HEK293 (cell line): ENCODE results near the gene RBM20.

ENCODE experiments used
- HOXD13 ChIP-seq: sonication (generic); formaldehyde crosslinking; IDR thresholded peaks from 2 replicates; pipeline ENCODE4 v1.8.0; 2022; ENCODE audit warnings: missing genetic modification reagents, borderline replicate concordance
- INSM2 ChIP-seq: fragments of 450-650 bp; formaldehyde crosslinking; IDR thresholded peaks from 2 replicates; pipeline ENCODE4 v1.5.1; 2016; ENCODE audit warnings: missing biosample characterization, missing genetic modification characterization
- KLF17 ChIP-seq: fragments of 450-650 bp; formaldehyde crosslinking; IDR thresholded peaks from 2 replicates; pipeline ENCODE4 v1.5.1; 2016; ENCODE audit warnings: missing biosample characterization, missing genetic modification characterization
- KLF7 ChIP-seq: fragments of 450-650 bp; formaldehyde crosslinking; IDR thresholded peaks from 2 replicates; pipeline ENCODE4 v1.5.1; 2016; ENCODE audit warnings: missing biosample characterization, missing genetic modification characterization, borderline replicate concordance
- MEIS1 ChIP-seq: sonication (generic); formaldehyde crosslinking; IDR thresholded peaks from 2 replicates; pipeline ENCODE4 v1.8.1; 2022; ENCODE audit warnings: missing genetic modification reagents, mild to moderate bottlenecking, borderline replicate concordance
- SCRT1 ChIP-seq: fragments of 450-650 bp; formaldehyde crosslinking; IDR thresholded peaks from 2 replicates; pipeline ENCODE4 v1.5.1; 2016; ENCODE audit warnings: missing biosample characterization, missing genetic modification characterization, borderline replicate concordance
- ZFP3 ChIP-seq: fragments of 450-650 bp; formaldehyde crosslinking; IDR thresholded peaks from 2 replicates; pipeline ENCODE4 v1.5.1; 2016; ENCODE audit warnings: low read depth, missing biosample characterization, missing genetic modification characterization
- ZNF114 ChIP-seq: fragments of 450-650 bp; formaldehyde crosslinking; IDR thresholded peaks from 2 replicates; pipeline ENCODE4 v1.5.0; 2017; ENCODE audit warnings: missing biosample characterization, missing genetic modification characterization
- ZNF174 ChIP-seq: fragments of 450-650 bp; formaldehyde crosslinking; IDR thresholded peaks from 2 replicates; pipeline ENCODE4 v1.5.0; 2017; ENCODE audit warnings: missing biosample characterization, mild to moderate bottlenecking, missing genetic modification characterization
- ZNF221 ChIP-seq: fragments of 450-650 bp; formaldehyde crosslinking; IDR thresholded peaks from 2 replicates; pipeline ENCODE4 v1.5.1; 2017; ENCODE audit warnings: missing biosample characterization, missing genetic modification characterization, borderline replicate concordance
- ZNF223 ChIP-seq: fragments of 450-650 bp; formaldehyde crosslinking; IDR thresholded peaks from 2 replicates; pipeline ENCODE4 v1.5.1; 2016; ENCODE audit warnings: missing biosample characterization, missing genetic modification characterization
- ZNF26 ChIP-seq: fragments of 450-650 bp; formaldehyde crosslinking; IDR thresholded peaks from 2 replicates; pipeline ENCODE4 v1.5.1; 2016; ENCODE audit warnings: missing biosample characterization, missing genetic modification characterization
- ZNF274 ChIP-seq, 2 experiments: fragments of 200-500 bp in 1 of 2; fragments of 450-650 bp in 1 of 2; sonication (Bioruptor generic) in 1 of 2; formaldehyde crosslinking in 1 of 2; IDR thresholded peaks; 2 replicates each; pipeline versions ENCODE4 v1.5.1 to v1.6.1; 2014 to 2016; ENCODE audit warnings: borderline replicate concordance in 1 of 2, inconsistent platforms in 1 of 2, low read length in 1 of 2, missing biosample characterization in 1 of 2, missing genetic modification characterization in 1 of 2
- ZNF280C ChIP-seq: fragments of 450-650 bp; formaldehyde crosslinking; IDR thresholded peaks from 2 replicates; pipeline ENCODE4 v1.5.1; 2016; ENCODE audit warnings: missing biosample characterization, missing genetic modification characterization
- ZNF335 ChIP-seq: fragments of 450-650 bp; formaldehyde crosslinking; conservative IDR thresholded peaks from 2 replicates; pipeline ENCODE4 v1.5.1; 2016; ENCODE audit warnings: missing biosample characterization, missing genetic modification characterization
- ZNF513 ChIP-seq: fragments of 450-650 bp; IDR thresholded peaks from 2 replicates; pipeline ENCODE4 v1.5.1; 2018; ENCODE audit warnings: missing biosample characterization, missing genetic modification characterization
- ZNF585B ChIP-seq: fragments of 450-650 bp; formaldehyde crosslinking; IDR thresholded peaks from 2 replicates; pipeline ENCODE4 v1.5.1; 2016; ENCODE audit warnings: missing biosample characterization, missing genetic modification characterization
- ZNF645 ChIP-seq: fragments of 450-650 bp; formaldehyde crosslinking; IDR thresholded peaks from 2 replicates; pipeline ENCODE4; 2016; ENCODE audit warnings: missing biosample characterization, missing genetic modification characterization
- ZNF658 ChIP-seq: fragments of 450-650 bp; formaldehyde crosslinking; IDR thresholded peaks from 2 replicates; pipeline ENCODE4; 2016; ENCODE audit warnings: missing biosample characterization, missing genetic modification characterization
- ZNF792 ChIP-seq: fragments of 450-650 bp; formaldehyde crosslinking; IDR thresholded peaks from 2 replicates; pipeline ENCODE4 v1.5.1; 2016; ENCODE audit warnings: missing biosample characterization, missing genetic modification characterization
- TF ChIP-seq, protein P1 (sequence below): fragments of 450-650 bp; formaldehyde crosslinking; IDR thresholded peaks from 2 replicates; pipeline ENCODE4 v1.5.1; 2016; ENCODE audit warnings: missing biosample characterization, missing genetic modification characterization
- TF ChIP-seq, protein P2 (sequence below): sonication (generic); formaldehyde crosslinking; IDR thresholded peaks from 2 replicates; pipeline ENCODE4 v1.8.1; 2022; ENCODE audit warnings: mild to moderate bottlenecking, moderate library complexity, missing genetic modification reagents
- TF ChIP-seq, protein P3 (sequence below): fragments of 450-650 bp; formaldehyde crosslinking; IDR thresholded peaks from 2 replicates; pipeline ENCODE4 v1.5.1; 2016; ENCODE audit warnings: missing biosample characterization, missing genetic modification characterization

Gene RBM20

GRCh38 chr10:110872145-110872983 is 228.2 kb downstream of the RBM20 start (continued):
- TF ChIP-seq ZNF280C (tag by site-specific recombination) = no peak
- TF ChIP-seq KLF7 (tag by site-specific recombination) = no peak
- 0 out of 2 replicates have a peak, but pooled peaks have one; percentile 4 for TF ChIP-seq ZNF513 (tag by site-specific recombination)
- TF ChIP-seq ZNF114 (tag by site-specific recombination) = no peak
- 0 out of 2 replicates have a peak, but pooled peaks have one; percentile 46 for TF ChIP-seq KLF17
- TF ChIP-seq MEIS1 = no peak
- no peak for TF ChIP-seq ZNF26 (tag by site-specific recombination)
- TF ChIP-seq ZNF792 (tag by site-specific recombination) = no peak
- TF ChIP-seq ZNF274 (IDR thresholded peaks at IDR 0.05; ENCODE audit: low read length) = no peak
- no peak for TF ChIP-seq ZNF274 (tag by site-specific recombination; IDR thresholded peaks at IDR 0.05; ENCODE audit: borderline replicate concordance)
- no peak for TF ChIP-seq ZNF174 (tag by site-specific recombination)
- TF ChIP-seq ZNF658 (tag by site-specific recombination) = no peak
- TF ChIP-seq ZNF223 (tag by site-specific recombination) = no peak
- no peak for TF ChIP-seq ZNF221 (tag by site-specific recombination)
- TF ChIP-seq, protein P1, sequence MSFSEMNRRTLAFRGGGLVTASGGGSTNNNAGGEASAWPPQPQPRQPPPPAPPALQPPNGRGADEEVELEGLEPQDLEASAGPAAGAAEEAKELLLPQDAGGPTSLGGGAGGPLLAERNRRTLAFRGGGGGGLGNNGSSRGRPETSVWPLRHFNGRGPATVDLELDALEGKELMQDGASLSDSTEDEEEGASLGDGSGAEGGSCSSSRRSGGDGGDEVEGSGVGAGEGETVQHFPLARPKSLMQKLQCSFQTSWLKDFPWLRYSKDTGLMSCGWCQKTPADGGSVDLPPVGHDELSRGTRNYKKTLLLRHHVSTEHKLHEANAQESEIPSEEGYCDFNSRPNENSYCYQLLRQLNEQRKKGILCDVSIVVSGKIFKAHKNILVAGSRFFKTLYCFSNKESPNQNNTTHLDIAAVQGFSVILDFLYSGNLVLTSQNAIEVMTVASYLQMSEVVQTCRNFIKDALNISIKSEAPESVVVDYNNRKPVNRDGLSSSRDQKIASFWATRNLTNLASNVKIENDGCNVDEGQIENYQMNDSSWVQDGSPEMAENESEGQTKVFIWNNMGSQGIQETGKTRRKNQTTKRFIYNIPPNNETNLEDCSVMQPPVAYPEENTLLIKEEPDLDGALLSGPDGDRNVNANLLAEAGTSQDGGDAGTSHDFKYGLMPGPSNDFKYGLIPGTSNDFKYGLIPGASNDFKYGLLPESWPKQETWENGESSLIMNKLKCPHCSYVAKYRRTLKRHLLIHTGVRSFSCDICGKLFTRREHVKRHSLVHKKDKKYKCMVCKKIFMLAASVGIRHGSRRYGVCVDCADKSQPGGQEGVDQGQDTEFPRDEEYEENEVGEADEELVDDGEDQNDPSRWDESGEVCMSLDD (tag by site-specific recombination) = peak; percentile 91
- no peak for TF ChIP-seq ZFP3 (tag by site-specific recombination)
- TF ChIP-seq, protein P2, sequence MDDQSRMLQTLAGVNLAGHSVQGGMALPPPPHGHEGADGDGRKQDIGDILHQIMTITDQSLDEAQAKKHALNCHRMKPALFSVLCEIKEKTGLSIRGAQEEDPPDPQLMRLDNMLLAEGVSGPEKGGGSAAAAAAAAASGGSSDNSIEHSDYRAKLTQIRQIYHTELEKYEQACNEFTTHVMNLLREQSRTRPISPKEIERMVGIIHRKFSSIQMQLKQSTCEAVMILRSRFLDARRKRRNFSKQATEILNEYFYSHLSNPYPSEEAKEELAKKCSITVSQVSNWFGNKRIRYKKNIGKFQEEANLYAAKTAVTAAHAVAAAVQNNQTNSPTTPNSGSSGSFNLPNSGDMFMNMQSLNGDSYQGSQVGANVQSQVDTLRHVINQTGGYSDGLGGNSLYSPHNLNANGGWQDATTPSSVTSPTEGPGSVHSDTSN (CRISPR knock-in tag) = 0 out of 2 replicates have a peak, but pooled peaks have one; percentile 11
- TF ChIP-seq SCRT1 = no peak
- no peak for TF ChIP-seq HOXD13 (CRISPR knock-in tag)
- no peak for TF ChIP-seq INSM2 (tag by site-specific recombination)
- no peak for TF ChIP-seq ZNF645 (tag by site-specific recombination)
- TF ChIP-seq, protein P3, sequence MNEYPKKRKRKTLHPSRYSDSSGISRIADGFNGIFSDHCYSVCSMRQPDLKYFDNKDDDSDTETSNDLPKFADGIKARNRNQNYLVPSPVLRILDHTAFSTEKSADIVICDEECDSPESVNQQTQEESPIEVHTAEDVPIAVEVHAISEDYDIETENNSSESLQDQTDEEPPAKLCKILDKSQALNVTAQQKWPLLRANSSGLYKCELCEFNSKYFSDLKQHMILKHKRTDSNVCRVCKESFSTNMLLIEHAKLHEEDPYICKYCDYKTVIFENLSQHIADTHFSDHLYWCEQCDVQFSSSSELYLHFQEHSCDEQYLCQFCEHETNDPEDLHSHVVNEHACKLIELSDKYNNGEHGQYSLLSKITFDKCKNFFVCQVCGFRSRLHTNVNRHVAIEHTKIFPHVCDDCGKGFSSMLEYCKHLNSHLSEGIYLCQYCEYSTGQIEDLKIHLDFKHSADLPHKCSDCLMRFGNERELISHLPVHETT (tag by site-specific recombination) = no peak
- peak; percentile 46 for TF ChIP-seq ZNF335 (tag by site-specific recombination)
- no peak for TF ChIP-seq ZNF585B
